Adrenal gland (tissue), 12 donors: ENCODE data around the gene LRRTM4. TPM values are rescaled to one million over a fixed set of nuclear protein-coding genes. Genes with fewer than 3 reads are reported as not detected.
"Not testable (repeated sequence)": the region's sequence is repeated elsewhere in the genome, so short reads cannot be mapped to it uniquely, and the experiment has no call there.

Source experiments
- DNase-seq, 7 donors: peaks; one replicate each; pipeline ENCODE4 v3.0.0-alpha.2; 2019 to 2020
- H3K27ac ChIP-seq, 5 donors: fragments of 200-600 bp; sonication (generic) in 4 of 5; 1 replicate in 3 of 5; 2 replicates in 2 of 5; pipeline versions ENCODE4 v1.5.1 to v1.8.0; 2016 to 2020; ENCODE audit warnings: mild to moderate bottlenecking in 1 of 5
- H3K27me3 ChIP-seq: fragments of 200-600 bp; 2 replicates; pipeline ENCODE4 v1.8.0; 2021
- H3K36me3 ChIP-seq, 2 donors: fragments of 200-600 bp; replicated peaks in 1 of 2; 1 replicate in 1 of 2; 2 replicates in 1 of 2; pipeline versions ENCODE4 v1.5.1 to v1.8.0; 2018 to 2022
- H3K4me1 ChIP-seq, 2 donors: fragments of 200-600 bp; replicated peaks in 1 of 2; 1 replicate in 1 of 2; 2 replicates in 1 of 2; pipeline versions ENCODE4 v1.5.1 to v1.8.0; 2018 to 2021
- H3K4me3 ChIP-seq, 4 donors: fragments of 200-600 bp; sonication (generic) in 3 of 4; one replicate each; pipeline ENCODE4 v1.5.1; 2016 to 2018
- H3K9me3 ChIP-seq, 3 donors: fragments of 200-600 bp; sonication (generic) in 1 of 3; replicated peaks in 1 of 3; 1 replicate in 2 of 3; 2 replicates in 1 of 3; pipeline versions ENCODE4 v1.5.1 to v1.8.0; 2016 to 2021
- CTCF ChIP-seq, 6 experiments: fragments of 450-650 bp in 4 of 6; fragments of 200-600 bp in 2 of 6; sonication (generic) in 1 of 6; IDR thresholded peaks; 1 replicate in 5 of 6; 2 replicates in 1 of 6; pipeline versions ENCODE4 v1.5.1 to v1.8.0; 2016 to 2021; ENCODE audit warnings: antibody characterized with exemption in 6 of 6, mild to moderate bottlenecking in 2 of 6, moderate library complexity in 1 of 6
- POLR2A ChIP-seq, 2 donors: fragments of 450-650 bp; IDR thresholded peaks; one replicate each; pipeline ENCODE4 v1.6.1; 2017; ENCODE audit warnings: antibody characterized with exemption in 2 of 2, mild to moderate bottlenecking in 2 of 2, moderate library complexity in 1 of 2
- WGBS, 4 donors: extraction: QIAGEN DNeasy Blood & Tissue Kit in 2 of 4; methylation state at CpG; one replicate each; pipeline versions ENCODE4 v1.1.5 to v1.1.7; 2013 to 2017; 5-methylcytosine and 5-hydroxymethylcytosine counted together
- intact Hi-C, 2 donors: fragments of 100-400 bp; cut with DNase I; formaldehyde crosslinking; loops; one replicate each; pipeline versions ENCODE4 v1.14.1 to v1.15.0; 2022 to 2023
- polyA plus RNA-seq, 3 donors: library from polyadenylated mRNA; stranded (reverse); fragments of 200-250 nt in 2 of 3; fragments of 350-450 nt in 1 of 3; fragmentation: Illumina TruSeq in 1 of 3; extraction: RNeasy Lipid Tissue Mini Kit (QIAGEN cat#74804) in 1 of 3; gene quantifications; one replicate each; pipeline ENCODE4 v1.2.3, GENCODE V29; 2013 to 2014
- total RNA-seq, 9 donors: library from RNA; depleted of rRNA in 4 of 9; stranded (reverse); fragments of >200 nt in 4 of 9; fragments of 120-200 nt in 1 of 9; fragmentation: NEBNext Ultra II Directional in 1 of 9; extraction: Animal tissue kit (Norgen Biotek cat#: 25700) in 1 of 9; gene quantifications; one replicate each; pipeline versions ENCODE4 v1.1.0 to v1.2.4, GENCODE V29; 2013 to 2023
- donor health status: healthy with polysubstance abuse.
- donor health status: Bipolar disorder and iron deficiency.
- donor health status: DM: yes; HTN: yes; CAD: no.
- donor health status: DM: no; HTN: no; CAD: no.
- donor health status: DM: no; HTN: no; CAD: no.
- donor health status: DM: yes; HTN: yes; CAD: no.

LRRTM4 gene
- total and polyA plus RNA-seq, 12 donors, result 0.07 to 0.67 (median 0.43) TPM; not detected in 4

- H3K27me3 ChIP-seq, result no peaks in the 10 kb centered on the region
- no peaks in the 10 kb centered on the region for H3K9me3 ChIP-seq
- WGBS, 4 donors, result 68 to 76% (median 72%) methylated on average over 4 of the region's 4 CpGs
- intact Hi-C loops, result no loop called here
- no peak for DNase-seq
- no peak for TF ChIP-seq POLR2A (IDR thresholded peaks at IDR 0.05)
- no peak for TF ChIP-seq CTCF (IDR thresholded peaks at IDR 0.05)
- H3K4me3 ChIP-seq, result no peak overlapping the region
- H3K4me1 ChIP-seq, result no peaks in the 10 kb centered on the region
- no peaks in the 10 kb centered on the region for H3K36me3 ChIP-seq
- no peak overlapping the region for H3K27ac ChIP-seq
Observed at GRCh38 chr2:76793647-76794334, 728.4 kb downstream of the LRRTM4 start.

- 86 to 91% (median 89%) methylated on average over 19 to 22 of the region's 22 CpGs for WGBS, 4 donors
- H3K27me3 ChIP-seq, H3K9me3 ChIP-seq, H3K36me3 ChIP-seq, H3K4me3 ChIP-seq, H3K27ac ChIP-seq, intact Hi-C loops, H3K4me1 ChIP-seq, DNase-seq: not testable (repeated sequence)
Observed at GRCh38 chr2:76781313-76781712, 740.9 kb downstream of the LRRTM4 start.

GRCh38 chr2:76763276-76763675 lies 758.9 kb downstream of the LRRTM4 start:
- H3K27ac ChIP-seq, result no peak overlapping the region
- 66 to 76% (median 69%) methylated on average over 2 of the region's 2 CpGs for WGBS, 4 donors
- H3K4me1 ChIP-seq, result no peaks in the 10 kb centered on the region
- TF ChIP-seq CTCF (IDR thresholded peaks at IDR 0.05) (no peak), POLR2A (IDR thresholded peaks at IDR 0.05) (no peak)
- no peak for DNase-seq
- intact Hi-C loops, result no loop called here
- no peak overlapping the region for H3K4me3 ChIP-seq
- H3K9me3 ChIP-seq, result no peaks in the 10 kb centered on the region
- no peaks in the 10 kb centered on the region for H3K27me3 ChIP-seq
- no peaks in the 10 kb centered on the region for H3K36me3 ChIP-seq

GRCh38 chr2:76760367-76760704 lies 761.8 kb downstream of the LRRTM4 start:
- H3K27me3 ChIP-seq, result no peaks in the 10 kb centered on the region
- no peak for DNase-seq
- no peaks in the 10 kb centered on the region for H3K36me3 ChIP-seq
- no peak overlapping the region for H3K4me3 ChIP-seq
- WGBS, 4 donors, result 74 to 93% (median 79%) methylated on average over 4 of the region's 4 CpGs
- intact Hi-C loops, result no loop called here
- TF ChIP-seq POLR2A (IDR thresholded peaks at IDR 0.05), result no peak
- TF ChIP-seq CTCF (IDR thresholded peaks at IDR 0.05), result no peak
- no peaks in the 10 kb centered on the region for H3K4me1 ChIP-seq
- H3K9me3 ChIP-seq, result no peaks in the 10 kb centered on the region
- H3K27ac ChIP-seq, result no peak overlapping the region
